Stomach (tissue), 9 donors: Measurements from ENCODE around the gene PPP1R3G. TPM values are rescaled to one million over a fixed set of nuclear protein-coding genes. Genes with fewer than 3 reads are reported as not detected.

Experiments
- DNase-seq, 2 donors: peaks; one replicate each; pipeline versions ENCODE4 v3.0.0 to v3.0.0-alpha.2; 2013 to 2019
- H3K27ac ChIP-seq, 5 donors: fragments of 200-600 bp in 4 of 5; sonication (generic) in 4 of 5; one replicate each; pipeline ENCODE4 v1.5.1; 2013 to 2019; ENCODE audit warnings: mild to moderate bottlenecking in 1 of 5, moderate library complexity in 1 of 5
- H3K27me3 ChIP-seq, 3 donors: fragments of 200-600 bp; sonication (generic); one replicate each; pipeline ENCODE4 v1.5.1; 2017 to 2019; ENCODE audit warnings: mixed run types in 1 of 3
- H3K36me3 ChIP-seq, 4 donors: fragments of 200-600 bp; sonication (generic); 1 replicate in 3 of 4; 2 replicates in 1 of 4; pipeline ENCODE4 v1.5.1; 2016 to 2019
- H3K4me1 ChIP-seq, 4 donors: fragments of 200-600 bp; sonication (generic); one replicate each; pipeline ENCODE4 v1.5.1; 2016 to 2019
- H3K4me3 ChIP-seq, 4 donors: fragments of 200-600 bp; sonication (generic) in 3 of 4; one replicate each; pipeline ENCODE4 v1.5.1; 2016 to 2019; ENCODE audit warnings: mild to moderate bottlenecking in 1 of 4
- H3K9me3 ChIP-seq, 4 donors: fragments of 200-600 bp; sonication (generic); one replicate each; pipeline ENCODE4 v1.5.1; 2016 to 2019
- EP300 ChIP-seq: sonication (generic); formaldehyde crosslinking; IDR thresholded peaks from one replicate; pipeline ENCODE4 v1.6.1; 2017; ENCODE audit warnings: antibody characterized with exemption
- POLR2A ChIP-seq, 4 donors: fragments of 450-650 bp; IDR thresholded peaks; one replicate each; pipeline ENCODE4 v1.6.1; 2016; ENCODE audit warnings: antibody characterized with exemption in 4 of 4, control low read depth in 2 of 4, mild to moderate bottlenecking in 1 of 4, moderate library complexity in 1 of 4
- POLR2AphosphoS5 ChIP-seq, 3 donors: sonication (generic); formaldehyde crosslinking; IDR thresholded peaks; one replicate each; pipeline ENCODE4 v1.6.1; 2016; ENCODE audit warnings: antibody characterized with exemption in 3 of 3
- WGBS, 5 donors: extraction: QIAGEN DNeasy Blood & Tissue Kit in 3 of 5; methylation state at CpG; one replicate each; pipeline versions ENCODE4 v1.1.5 to v1.1.7; 2013 to 2018; 5-methylcytosine and 5-hydroxymethylcytosine counted together
- intact Hi-C: fragments of 100-400 bp; cut with DNase I; formaldehyde crosslinking; loops from one replicate; pipeline ENCODE4 v1.15.1; 2023; ENCODE audit warnings: low total_unique reads
- polyA plus RNA-seq, 3 donors: library from polyadenylated mRNA; stranded (reverse); fragments of 200-250 nt; gene quantifications; one replicate each; pipeline ENCODE4 v1.2.3, GENCODE V29; 2013
- total RNA-seq, 5 donors: library from RNA; depleted of rRNA; stranded (reverse); fragments of >200 nt; gene quantifications; one replicate each; pipeline versions ENCODE4 v1.1.0 to v1.2.3, GENCODE V29; 2014 to 2016
- TF ChIP-seq, protein P1 (sequence below), 7 experiments: fragments of 450-650 bp in 4 of 7; fragments of 200-600 bp in 3 of 7; sonication (generic) in 3 of 7; IDR thresholded peaks; one replicate each; pipeline ENCODE4 v1.5.1; 2016 to 2019; ENCODE audit warnings: antibody characterized with exemption in 7 of 7, control low read depth in 2 of 7, mild to moderate bottlenecking in 1 of 7
- donor health status: healthy with polysubstance abuse.
- donor health status: Bipolar disorder and iron deficiency.
- donor health status: healthy.

The PPP1R3G gene
- total and polyA plus RNA-seq, 8 donors: 0.12 to 1.3 (median 0.61) TPM; not detected in 2

DNA sequence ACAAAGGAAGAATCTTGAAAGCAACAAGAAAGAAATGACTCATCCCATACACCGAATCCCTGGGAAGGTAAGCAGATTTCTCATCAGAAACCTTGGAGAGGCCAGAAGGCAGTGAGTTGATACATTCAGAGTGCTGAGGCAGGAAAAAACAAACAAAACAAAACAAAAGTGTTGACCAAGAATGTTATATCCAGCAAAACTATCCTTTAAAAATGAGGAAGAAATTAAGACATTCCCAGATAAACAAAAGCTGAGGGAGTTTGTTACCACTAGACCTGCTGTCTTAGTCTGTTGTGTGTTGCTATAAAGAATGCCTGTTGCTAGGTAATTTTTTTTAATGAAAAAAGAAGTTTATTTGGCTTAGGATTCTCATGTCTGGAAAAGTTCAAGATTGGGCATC is 33.7 kb upstream of the PPP1R3G start:
- TF ChIP-seq, protein P1, sequence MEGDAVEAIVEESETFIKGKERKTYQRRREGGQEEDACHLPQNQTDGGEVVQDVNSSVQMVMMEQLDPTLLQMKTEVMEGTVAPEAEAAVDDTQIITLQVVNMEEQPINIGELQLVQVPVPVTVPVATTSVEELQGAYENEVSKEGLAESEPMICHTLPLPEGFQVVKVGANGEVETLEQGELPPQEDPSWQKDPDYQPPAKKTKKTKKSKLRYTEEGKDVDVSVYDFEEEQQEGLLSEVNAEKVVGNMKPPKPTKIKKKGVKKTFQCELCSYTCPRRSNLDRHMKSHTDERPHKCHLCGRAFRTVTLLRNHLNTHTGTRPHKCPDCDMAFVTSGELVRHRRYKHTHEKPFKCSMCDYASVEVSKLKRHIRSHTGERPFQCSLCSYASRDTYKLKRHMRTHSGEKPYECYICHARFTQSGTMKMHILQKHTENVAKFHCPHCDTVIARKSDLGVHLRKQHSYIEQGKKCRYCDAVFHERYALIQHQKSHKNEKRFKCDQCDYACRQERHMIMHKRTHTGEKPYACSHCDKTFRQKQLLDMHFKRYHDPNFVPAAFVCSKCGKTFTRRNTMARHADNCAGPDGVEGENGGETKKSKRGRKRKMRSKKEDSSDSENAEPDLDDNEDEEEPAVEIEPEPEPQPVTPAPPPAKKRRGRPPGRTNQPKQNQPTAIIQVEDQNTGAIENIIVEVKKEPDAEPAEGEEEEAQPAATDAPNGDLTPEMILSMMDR (IDR thresholded peaks at IDR 0.05): no peak
- TF ChIP-seq POLR2AphosphoS5 (IDR thresholded peaks at IDR 0.05) (no peak), POLR2A (IDR thresholded peaks at IDR 0.05) (no peak), EP300 (no peak)
- H3K27ac ChIP-seq: no peak overlapping the region
- WGBS, 5 donors: 78 to 98% (median 91%) methylated on average over 1 of the region's 1 CpG
- H3K27me3 ChIP-seq: no peaks in the 10 kb centered on the region
- H3K36me3 ChIP-seq: no peaks in the 10 kb centered on the region
- H3K9me3 ChIP-seq: peaks cover 0 to 27% (median 14%) of the 10 kb centered on the region in 4 donors
- intact Hi-C loops: no loop called here
- no peaks in the 10 kb centered on the region for H3K4me1 ChIP-seq
- H3K4me3 ChIP-seq: no peak overlapping the region
- DNase-seq: no peak

DNA sequence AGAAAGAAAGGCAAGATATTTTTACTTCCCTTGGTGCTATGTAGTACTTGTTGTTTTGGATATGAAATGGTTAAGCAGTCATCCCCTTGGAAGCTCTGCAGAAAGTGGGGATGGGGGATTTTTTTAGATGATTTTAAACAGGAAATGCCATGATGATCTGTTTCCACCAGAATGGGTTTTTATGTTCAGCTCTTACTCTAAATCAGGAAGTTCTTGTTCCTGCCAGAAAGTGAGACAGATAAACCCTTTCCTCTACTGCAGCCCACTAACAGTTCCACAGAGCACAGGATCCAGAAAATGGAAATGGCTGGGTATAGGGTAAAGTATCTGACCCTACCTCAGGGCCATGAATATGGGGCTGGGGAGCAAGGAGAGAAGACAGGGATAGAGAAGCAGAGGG is 32.1 kb upstream of the PPP1R3G start:
- no peak for TF ChIP-seq POLR2AphosphoS5 (IDR thresholded peaks at IDR 0.05)
- TF ChIP-seq POLR2A (IDR thresholded peaks at IDR 0.05): no peak
- no peak for TF ChIP-seq EP300
- Histone ChIP-seq H3K36me3 (no peaks in the 10 kb centered on the region), H3K4me3 (no peak overlapping the region), H3K27ac (no peak overlapping the region), H3K9me3 (peaks cover 0 to 27% (median 14%) of the 10 kb centered on the region in 4 donors), H3K27me3 (no peaks in the 10 kb centered on the region), H3K4me1 (no peaks in the 10 kb centered on the region)
- intact Hi-C loops: no loop called here
- peak in 1 of 2 donors; percentile 46 for DNase-seq

DNA sequence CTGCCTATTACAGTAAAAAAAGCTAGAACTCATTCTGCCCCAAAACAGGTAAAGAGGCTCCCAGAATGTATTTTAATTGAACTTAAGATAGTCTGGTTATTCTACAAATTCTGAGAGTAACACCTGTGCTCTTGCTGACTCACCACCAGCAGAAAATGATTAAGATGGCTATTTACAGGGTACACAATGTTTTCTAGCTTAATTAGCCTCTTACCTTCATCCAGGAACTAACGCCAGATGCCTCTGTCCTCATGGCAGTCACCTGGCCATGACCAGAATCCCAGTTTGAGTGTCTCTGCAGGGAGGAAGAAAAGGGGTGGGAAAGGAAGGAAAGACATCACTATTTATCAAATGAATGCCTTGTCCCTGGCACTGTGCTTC is 31.3 kb upstream of the PPP1R3G start:
- intact Hi-C loops: no loop called here
- Histone ChIP-seq H3K4me1 (no peaks in the 10 kb centered on the region), H3K4me3 (no peak overlapping the region), H3K36me3 (no peaks in the 10 kb centered on the region), H3K9me3 (peaks cover 0 to 27% (median 14%) of the 10 kb centered on the region in 4 donors), H3K27me3 (no peaks in the 10 kb centered on the region), H3K27ac (no peak overlapping the region)
- no peak for TF ChIP-seq EP300
- no peak for TF ChIP-seq POLR2A (IDR thresholded peaks at IDR 0.05)
- no peak for TF ChIP-seq POLR2AphosphoS5 (IDR thresholded peaks at IDR 0.05)
- TF ChIP-seq, protein P1 (IDR thresholded peaks at IDR 0.05): no peak
- no peak for DNase-seq
- WGBS, 5 donors: 46 to 68% (median 48%) methylated on average over 1 of the region's 1 CpG

DNA sequence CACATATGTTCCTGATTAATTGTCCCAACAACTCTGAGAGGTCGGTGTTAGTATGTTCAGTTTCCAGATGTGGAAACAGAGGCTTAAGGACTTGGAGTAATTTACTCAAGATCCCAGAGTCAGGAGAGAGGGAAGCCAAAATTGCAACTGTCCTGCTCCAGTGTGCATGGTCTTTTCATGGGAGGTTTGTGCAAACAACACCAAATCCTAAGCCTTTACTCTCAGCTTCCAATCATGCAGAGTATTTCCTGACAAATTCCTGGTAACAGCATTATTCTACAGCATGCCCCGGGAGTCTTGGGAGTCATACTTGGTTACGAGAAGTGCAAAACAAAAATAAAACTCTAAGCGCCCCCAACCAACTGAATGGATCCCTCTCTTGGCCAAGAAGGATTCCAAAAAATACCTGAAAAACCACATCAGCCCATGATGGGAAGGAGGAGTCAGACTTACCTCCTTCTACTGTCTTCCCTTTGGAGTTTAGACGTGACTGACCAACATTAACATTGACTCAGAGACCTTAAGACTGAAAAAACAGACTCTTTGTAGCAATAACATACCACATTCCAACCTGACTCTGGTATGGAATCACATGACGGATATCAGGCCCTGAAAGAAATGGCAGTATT is 30.8 kb upstream of the PPP1R3G start:
- no peak overlapping the region for H3K4me3 ChIP-seq
- DNase-seq: no peak
- H3K27ac ChIP-seq: no peak overlapping the region
- H3K36me3 ChIP-seq: no peaks in the 10 kb centered on the region
- TF ChIP-seq, protein P1 (IDR thresholded peaks at IDR 0.05): no peak
- TF ChIP-seq EP300 (no peak), POLR2AphosphoS5 (IDR thresholded peaks at IDR 0.05) (no peak), POLR2A (IDR thresholded peaks at IDR 0.05) (no peak)
- H3K9me3 ChIP-seq: peaks cover 0 to 23% (median 14%) of the 10 kb centered on the region in 4 donors
- 70 to 80% (median 75%) methylated on average over 6 of the region's 6 CpGs for WGBS, 5 donors
- intact Hi-C loops: no loop called here
- no peaks in the 10 kb centered on the region for H3K4me1 ChIP-seq
- H3K27me3 ChIP-seq: no peaks in the 10 kb centered on the region

DNA sequence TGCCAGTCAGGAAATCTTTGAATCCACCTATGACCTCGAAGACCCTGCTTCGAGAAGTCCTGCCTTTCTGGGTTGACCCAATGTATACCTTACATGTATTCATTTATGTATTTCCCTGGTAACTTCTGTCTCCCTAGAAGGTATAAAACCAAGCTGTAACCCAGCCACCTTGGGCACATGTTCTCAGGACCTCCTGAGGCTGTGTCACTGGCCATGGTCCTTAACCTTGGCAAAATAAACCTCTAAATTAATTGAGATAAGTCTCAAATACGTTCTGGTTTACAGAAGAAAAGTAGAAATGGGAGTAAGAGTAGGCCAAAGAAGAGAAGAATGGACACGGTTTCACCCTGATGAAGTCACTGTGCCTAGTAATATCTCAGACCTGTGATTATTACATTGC is 30.0 kb upstream of the PPP1R3G start:
- no peak overlapping the region for H3K27ac ChIP-seq
- 83 to 92% (median 84%) methylated on average over 4 of the region's 4 CpGs for WGBS, 5 donors
- no peaks in the 10 kb centered on the region for H3K36me3 ChIP-seq
- H3K27me3 ChIP-seq: no peaks in the 10 kb centered on the region
- H3K4me1 ChIP-seq: no peaks in the 10 kb centered on the region
- H3K9me3 ChIP-seq: peaks cover 0 to 21% (median 13%) of the 10 kb centered on the region in 4 donors
- no peak for DNase-seq
- intact Hi-C loops: no loop called here
- TF ChIP-seq, protein P1 (IDR thresholded peaks at IDR 0.05): no peak
- no peak for TF ChIP-seq POLR2A (IDR thresholded peaks at IDR 0.05)
- TF ChIP-seq EP300: no peak
- TF ChIP-seq POLR2AphosphoS5 (IDR thresholded peaks at IDR 0.05): no peak
- no peak overlapping the region for H3K4me3 ChIP-seq
